Measurements from ENCODE around the gene NHEJ1.

Gene NHEJ1

DNA sequence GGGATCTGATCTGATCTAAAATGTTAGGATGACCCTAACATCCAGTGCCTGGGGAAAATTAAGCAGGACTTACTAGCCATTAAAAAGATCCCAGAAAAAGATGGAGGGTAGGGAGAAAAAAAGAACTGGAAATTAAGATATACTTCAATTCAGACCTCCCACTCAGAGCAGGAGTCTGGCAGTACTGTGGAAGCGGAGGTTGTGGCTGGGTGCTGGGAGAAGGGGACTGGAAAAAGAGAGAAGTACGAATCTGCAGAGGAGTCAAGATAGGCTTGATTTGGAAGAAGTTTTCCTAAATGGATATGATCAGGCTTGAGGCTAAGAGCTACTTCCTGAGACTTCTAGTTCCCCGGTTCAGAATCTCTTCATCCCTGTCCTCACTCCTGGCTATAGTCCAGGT lies 66.4 kb downstream of the NHEJ1 start:
- TF ChIP-seq CTCF (IDR thresholded peaks at IDR 0.05; ENCODE audit: extremely low read depth, insufficient read depth, missing control alignments), result no peak
- in situ Hi-C loops (cut with MboI; ENCODE audit: low pct_unique_long_range_greater_than_20kb, low sequenced_read_pairs, unreplicated experiment), result no loop called here
- DNase-seq (ENCODE audit: low spot score), result no peak

DNA sequence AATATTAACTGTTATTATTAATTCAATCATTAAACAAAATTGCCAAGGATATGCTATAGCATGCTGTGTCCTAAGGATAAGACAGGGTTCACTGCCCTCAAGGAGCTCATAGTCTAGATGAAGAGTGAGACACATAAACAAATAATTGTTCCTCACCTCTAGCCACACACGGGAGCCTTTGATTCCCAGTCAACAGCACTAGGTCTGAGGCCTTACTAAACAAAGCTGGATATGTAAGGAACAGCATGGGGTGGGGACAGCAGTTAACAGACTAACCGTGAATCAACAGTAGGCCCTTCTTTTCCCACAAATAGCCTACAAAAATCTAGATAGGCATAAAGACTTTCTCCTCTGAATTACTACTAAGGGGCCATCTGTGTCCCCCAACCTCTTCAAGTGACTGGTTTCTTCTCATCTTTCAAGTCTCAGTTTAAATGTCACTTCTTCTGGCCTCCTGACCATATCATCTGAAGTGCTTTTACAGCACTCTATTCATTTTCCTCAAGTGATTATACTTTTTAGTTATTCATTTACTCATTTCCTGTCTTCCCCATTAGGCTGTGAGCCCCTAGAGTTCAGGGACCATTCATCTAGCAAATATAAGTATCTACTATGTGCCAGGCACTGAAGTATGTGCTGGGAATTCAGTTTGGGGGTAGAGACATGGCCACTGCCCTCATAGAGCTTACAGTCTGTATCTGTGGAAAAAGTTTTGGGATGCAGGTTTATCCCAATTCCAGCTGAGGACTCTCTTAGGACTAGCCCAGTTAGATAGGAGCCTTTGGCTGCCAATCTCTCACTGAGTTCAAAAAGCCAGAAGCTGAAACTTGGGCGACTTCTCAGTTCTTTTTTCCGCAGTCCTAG lies 69.9 kb downstream of the NHEJ1 start:
- no peak for TF ChIP-seq CTCF (IDR thresholded peaks at IDR 0.05; ENCODE audit: extremely low read depth, insufficient read depth, missing control alignments)
- DNase-seq (ENCODE audit: low spot score), result no peak
- in situ Hi-C loops (cut with MboI; ENCODE audit: low pct_unique_long_range_greater_than_20kb, low sequenced_read_pairs, unreplicated experiment), result no loop called here

GRCh38 chr2:219089330-219089729 lies 71.3 kb downstream of the NHEJ1 start:
- TF ChIP-seq CTCF (IDR thresholded peaks at IDR 0.05; ENCODE audit: extremely low read depth, insufficient read depth, missing control alignments), result no peak
- in situ Hi-C loops (cut with MboI; ENCODE audit: low pct_unique_long_range_greater_than_20kb, low sequenced_read_pairs, unreplicated experiment), result no loop called here
- no peak for DNase-seq (ENCODE audit: low spot score)

DNA sequence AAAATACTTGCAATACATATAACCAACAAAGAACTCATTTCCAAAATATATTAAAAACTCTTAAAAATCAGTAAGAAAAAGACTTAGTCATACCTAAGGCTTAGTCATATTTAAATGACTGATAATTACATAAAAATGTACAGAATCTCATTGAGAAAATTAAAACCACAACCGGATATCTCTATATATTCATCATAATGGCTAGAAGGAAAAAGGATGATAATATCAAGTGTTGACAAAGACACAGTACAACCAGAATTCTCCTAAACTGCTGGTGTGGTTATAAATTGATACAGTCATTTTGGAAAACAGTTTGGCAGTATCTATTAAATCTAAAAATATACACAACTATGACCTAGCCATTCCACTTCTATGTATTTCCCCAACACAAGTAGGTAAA lies 72.8 kb downstream of the NHEJ1 start:
- TF ChIP-seq CTCF (IDR thresholded peaks at IDR 0.05; ENCODE audit: extremely low read depth, insufficient read depth, missing control alignments), result no peak

DNA sequence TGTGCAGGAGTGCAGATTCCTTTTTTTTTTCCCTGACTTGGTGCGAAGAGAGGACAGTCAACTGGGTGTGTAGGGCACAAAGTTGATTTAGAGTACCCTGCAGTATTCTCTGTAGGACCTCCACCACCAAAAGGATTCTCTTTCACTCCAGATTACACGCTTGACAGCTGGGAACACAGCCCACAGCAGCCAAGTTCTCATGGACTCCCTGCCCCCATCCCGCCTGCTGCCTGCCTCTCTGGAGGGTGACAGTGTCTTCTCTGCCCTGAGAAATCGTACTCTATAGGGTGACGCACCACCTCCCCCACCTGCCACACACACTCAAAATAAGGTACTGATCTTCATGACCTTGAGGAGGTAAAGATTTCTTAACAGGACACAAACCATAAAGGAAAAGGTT lies 73.3 kb downstream of the NHEJ1 start:
- DNase-seq (ENCODE audit: low spot score), result no peak
- no peak for TF ChIP-seq CTCF (IDR thresholded peaks at IDR 0.05; ENCODE audit: extremely low read depth, insufficient read depth, missing control alignments)
- in situ Hi-C loops (cut with MboI; ENCODE audit: low pct_unique_long_range_greater_than_20kb, low sequenced_read_pairs, unreplicated experiment), result no loop called here

More for the DNA sequence above, 72.8 kb downstream of the NHEJ1 start:
- no peak for DNase-seq (ENCODE audit: low spot score)
- in situ Hi-C loops (cut with MboI; ENCODE audit: low pct_unique_long_range_greater_than_20kb, low sequenced_read_pairs, unreplicated experiment), result no loop called here

GRCh38 chr2:219086196-219086595 lies 74.4 kb downstream of the NHEJ1 start:
- no peak for TF ChIP-seq CTCF (IDR thresholded peaks at IDR 0.05; ENCODE audit: extremely low read depth, insufficient read depth, missing control alignments)
- in situ Hi-C loops (cut with MboI; ENCODE audit: low pct_unique_long_range_greater_than_20kb, low sequenced_read_pairs, unreplicated experiment), result no loop called here
- no peak for DNase-seq (ENCODE audit: low spot score)

All from GM13977 (cell line).